Measurements from ENCODE around the gene DOK5.

DOK5 gene

DNA sequence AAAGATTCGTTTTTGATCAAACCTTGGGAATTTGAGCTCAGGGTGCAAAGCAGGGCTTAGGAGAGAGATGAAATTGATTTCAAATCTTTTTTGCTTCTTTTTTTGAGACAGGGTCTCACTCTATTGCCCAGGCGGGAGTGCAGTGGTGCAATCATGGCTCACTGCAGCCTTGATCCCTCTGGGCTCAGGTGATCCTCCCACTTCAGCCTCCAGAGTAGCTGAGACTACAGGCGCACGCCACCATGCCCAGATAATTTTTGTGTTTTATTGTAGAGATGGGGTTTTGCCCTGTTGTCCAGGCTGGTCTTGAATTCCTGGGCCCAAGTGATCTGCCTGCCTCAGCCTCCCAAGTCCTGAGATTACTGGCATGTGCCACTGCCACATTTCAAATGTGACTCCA lies 58.7 kb downstream of the DOK5 start:
- ATAC-seq (ENCODE audit: insufficient read depth, low read depth) (no peak), DNase-seq (no peak)
- no peak overlapping the region for H3K4me2 ChIP-seq (ENCODE audit: insufficient read depth, low read length)
- H3K9ac ChIP-seq (ENCODE audit: low read depth, low read length): no peak overlapping the region
- H2AFZ ChIP-seq (ENCODE audit: low read depth, low read length): no peak overlapping the region
- no peaks in the 10 kb centered on the region for H3K79me2 ChIP-seq (ENCODE audit: insufficient read depth, low read length)
- H4K20me1 ChIP-seq (ENCODE audit: insufficient read depth, low read length): no peaks in the 10 kb centered on the region
- H3K4me1 ChIP-seq (ENCODE audit: insufficient read depth, low read length): no peaks in the 10 kb centered on the region
- H3K36me3 ChIP-seq (ENCODE audit: insufficient read depth, low read length): no peaks in the 10 kb centered on the region
- no peaks in the 10 kb centered on the region for H3K9me3 ChIP-seq (ENCODE audit: insufficient read depth, low read length, severe bottlenecking)
- H3K27me3 ChIP-seq (ENCODE audit: insufficient read depth, low read length, poor library complexity): peaks cover 11% of the 10 kb centered on the region
- H3K4me3 ChIP-seq (ENCODE audit: low read depth in 1 of 2, low read length in 2 of 2): no peak overlapping the region
- TF ChIP-seq CTCF (IDR thresholded peaks at IDR 0.05; ENCODE audit: borderline replicate concordance, extremely low read depth, low read length, poor library complexity, severe bottlenecking): no peak
- no peak overlapping the region for H3K27ac ChIP-seq (ENCODE audit: low read length)

DNA sequence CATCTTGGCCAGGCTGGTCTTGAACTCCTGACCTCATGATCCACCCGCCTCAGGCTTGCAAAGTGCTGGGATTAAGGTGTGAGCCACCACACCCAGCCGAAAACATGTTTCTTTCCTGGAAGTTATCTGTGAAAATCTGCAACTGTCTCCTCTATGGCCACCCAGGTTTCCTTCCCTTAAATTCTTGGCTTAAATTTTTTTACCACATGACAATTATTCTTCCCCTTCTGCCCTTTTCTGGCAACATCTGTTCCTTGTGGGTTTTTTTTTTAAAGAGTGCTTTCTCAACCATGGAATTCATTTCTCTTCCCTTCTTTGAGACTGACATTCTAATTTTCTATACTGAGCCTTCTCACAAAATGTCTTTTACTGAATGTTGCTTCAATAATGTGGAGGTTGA lies 59.6 kb downstream of the DOK5 start:
- Histone ChIP-seq H3K79me2 (ENCODE audit: insufficient read depth, low read length) (no peaks in the 10 kb centered on the region), H3K4me3 (ENCODE audit: low read depth in 1 of 2, low read length in 2 of 2) (no peak overlapping the region), H3K4me2 (ENCODE audit: insufficient read depth, low read length) (no peak overlapping the region), H3K36me3 (ENCODE audit: insufficient read depth, low read length) (no peaks in the 10 kb centered on the region), H3K9ac (ENCODE audit: low read depth, low read length) (no peak overlapping the region), H3K9me3 (ENCODE audit: insufficient read depth, low read length, severe bottlenecking) (no peaks in the 10 kb centered on the region), H3K27ac (ENCODE audit: low read length) (no peak overlapping the region), H2AFZ (ENCODE audit: low read depth, low read length) (no peak overlapping the region), H3K27me3 (ENCODE audit: insufficient read depth, low read length, poor library complexity) (peaks cover 11% of the 10 kb centered on the region), H3K4me1 (ENCODE audit: insufficient read depth, low read length) (no peaks in the 10 kb centered on the region), H4K20me1 (ENCODE audit: insufficient read depth, low read length) (no peaks in the 10 kb centered on the region)
- DNase-seq (no peak), ATAC-seq (ENCODE audit: insufficient read depth, low read depth) (no peak)
- TF ChIP-seq CTCF (IDR thresholded peaks at IDR 0.05; ENCODE audit: borderline replicate concordance, extremely low read depth, low read length, poor library complexity, severe bottlenecking) (no peak), EZH2 (IDR thresholded peaks at IDR 0.05; ENCODE audit: borderline replicate concordance, low read depth, low read length, severe bottlenecking) (no peak)

DNA sequence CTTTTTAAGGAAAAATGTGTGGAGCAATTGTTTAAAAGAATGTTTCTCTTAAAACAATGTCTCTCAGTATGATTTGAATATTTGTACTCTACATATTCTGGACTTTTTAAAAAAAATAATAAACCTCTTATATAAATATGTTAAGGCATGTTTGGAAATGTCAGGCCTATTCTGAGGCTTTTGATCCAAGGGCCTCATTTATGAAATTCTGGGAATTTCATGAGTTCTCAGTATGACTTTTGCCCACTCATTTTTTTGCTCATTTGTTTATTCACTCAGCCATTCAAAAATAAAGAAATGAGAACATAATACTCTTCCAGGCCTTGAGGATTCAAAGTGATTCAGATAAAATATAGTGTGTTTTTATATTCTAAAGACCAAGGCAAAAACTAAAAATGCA lies 60.4 kb downstream of the DOK5 start:
- no peak for ATAC-seq (ENCODE audit: insufficient read depth, low read depth)

More for the DNA sequence above, 60.4 kb downstream of the DOK5 start:
- H3K4me1 ChIP-seq (ENCODE audit: insufficient read depth, low read length): no peaks in the 10 kb centered on the region
- no peak overlapping the region for H2AFZ ChIP-seq (ENCODE audit: low read depth, low read length)
- H3K27me3 ChIP-seq (ENCODE audit: insufficient read depth, low read length, poor library complexity): peaks cover 11% of the 10 kb centered on the region
- H3K79me2 ChIP-seq (ENCODE audit: insufficient read depth, low read length): no peaks in the 10 kb centered on the region
- no peak overlapping the region for H3K4me2 ChIP-seq (ENCODE audit: insufficient read depth, low read length)
- no peaks in the 10 kb centered on the region for H3K36me3 ChIP-seq (ENCODE audit: insufficient read depth, low read length)
- no peak for DNase-seq
- TF ChIP-seq EZH2 (IDR thresholded peaks at IDR 0.05; ENCODE audit: borderline replicate concordance, low read depth, low read length, severe bottlenecking) (no peak), CTCF (IDR thresholded peaks at IDR 0.05; ENCODE audit: borderline replicate concordance, extremely low read depth, low read length, poor library complexity, severe bottlenecking) (no peak)
- no peak overlapping the region for H3K9ac ChIP-seq (ENCODE audit: low read depth, low read length)
- no peaks in the 10 kb centered on the region for H3K9me3 ChIP-seq (ENCODE audit: insufficient read depth, low read length, severe bottlenecking)
- no peak overlapping the region for H3K4me3 ChIP-seq (ENCODE audit: low read depth in 1 of 2, low read length in 2 of 2)
- H3K27ac ChIP-seq (ENCODE audit: low read length): no peak overlapping the region
- no peaks in the 10 kb centered on the region for H4K20me1 ChIP-seq (ENCODE audit: insufficient read depth, low read length)
